Measurements from ENCODE around the gene LAIR1. TPM values are rescaled to one million over a fixed set of nuclear protein-coding genes. Genes with fewer than 3 reads are reported as not detected.

The LAIR1 gene
- total and polyA plus RNA-seq, 4 donors, result 1.2 to 16.3 (median 4.8) TPM

GRCh38 chr19:54305141-54305540 lies 59.6 kb downstream of the LAIR1 start:
- no peak overlapping the region for H3K27ac ChIP-seq (ENCODE audit: low read depth in 1 of 2, low read length in 2 of 2)
- peaks cover 0 to 2% (median 0%) of the 10 kb centered on the region in 4 donors for H3K9me3 ChIP-seq (ENCODE audit: control insufficient read depth in 4 of 4, low read length in 3 of 4)
- peaks cover 0 to 8% (median 0%) of the 10 kb centered on the region in 4 donors for H3K27me3 ChIP-seq (ENCODE audit: control insufficient read depth in 4 of 4, insufficient read depth in 4 of 4, low read length in 3 of 4)
- TF ChIP-seq, protein P1, sequence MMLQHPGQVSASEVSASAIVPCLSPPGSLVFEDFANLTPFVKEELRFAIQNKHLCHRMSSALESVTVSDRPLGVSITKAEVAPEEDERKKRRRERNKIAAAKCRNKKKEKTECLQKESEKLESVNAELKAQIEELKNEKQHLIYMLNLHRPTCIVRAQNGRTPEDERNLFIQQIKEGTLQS (IDR thresholded peaks at IDR 0.05), result no peak
- TF ChIP-seq JUND (IDR thresholded peaks at IDR 0.05) (no peak), TAF1 (conservative IDR thresholded peaks at IDR 0.05) (no peak), FOXA1 (IDR thresholded peaks at IDR 0.05) (no peak), NR2F2 (IDR thresholded peaks at IDR 0.05) (no peak)
- H3K4me1 ChIP-seq (ENCODE audit: control insufficient read depth in 4 of 4, insufficient read depth in 4 of 4, low read length in 3 of 4), result no peaks in the 10 kb centered on the region
- H3K9ac ChIP-seq (ENCODE audit: low read depth in 1 of 2, low read length in 2 of 2), result no peak overlapping the region
- no peak overlapping the region for H3K4me3 ChIP-seq (ENCODE audit: low read depth in 1 of 3, low read length in 3 of 3)
- WGBS, result 75% methylated on average over 1 of the region's 1 CpG
- no peak for DNase-seq (ENCODE audit: low spot score)
- no peaks in the 10 kb centered on the region for H3K36me3 ChIP-seq (ENCODE audit: control insufficient read depth in 4 of 4, insufficient read depth in 3 of 4, low read depth in 1 of 4, low read length in 3 of 4)

DNA sequence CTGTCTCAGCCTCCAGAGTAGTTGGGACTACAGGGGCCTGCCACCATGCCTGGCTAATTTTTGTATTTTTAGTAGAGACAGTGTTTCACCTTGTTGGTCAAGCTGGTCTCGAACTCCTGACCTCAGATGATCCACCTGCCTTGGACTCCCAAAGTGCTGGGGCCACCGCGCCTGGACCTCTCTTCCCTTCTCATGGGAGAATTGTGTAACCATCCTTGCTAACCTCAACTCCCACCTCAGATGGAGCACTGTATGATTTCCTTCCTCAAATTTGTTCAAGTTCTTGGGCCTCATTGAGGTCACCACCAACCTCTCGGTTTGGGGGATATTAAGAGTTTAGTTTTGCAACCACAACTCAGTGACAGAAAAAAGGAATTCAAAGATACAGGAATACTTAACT lies 62.5 kb downstream of the LAIR1 start:
- DNase-seq (ENCODE audit: low spot score), result no peak
- H3K4me1 ChIP-seq (ENCODE audit: control insufficient read depth in 4 of 4, insufficient read depth in 4 of 4, low read length in 3 of 4), result no peaks in the 10 kb centered on the region
- H3K36me3 ChIP-seq (ENCODE audit: control insufficient read depth in 4 of 4, insufficient read depth in 3 of 4, low read depth in 1 of 4, low read length in 3 of 4), result no peaks in the 10 kb centered on the region
- TF ChIP-seq GABPA (IDR thresholded peaks at IDR 0.05 in 1 of 2, conservative IDR thresholded peaks at IDR 0.05 in 1 of 2) (no peak), RXRA (IDR thresholded peaks at IDR 0.05) (no peak), TAF1 (conservative IDR thresholded peaks at IDR 0.05) (no peak), FOXA2 (IDR thresholded peaks at IDR 0.05) (no peak), NR2F2 (IDR thresholded peaks at IDR 0.05) (no peak)
- TF ChIP-seq, protein P2, sequence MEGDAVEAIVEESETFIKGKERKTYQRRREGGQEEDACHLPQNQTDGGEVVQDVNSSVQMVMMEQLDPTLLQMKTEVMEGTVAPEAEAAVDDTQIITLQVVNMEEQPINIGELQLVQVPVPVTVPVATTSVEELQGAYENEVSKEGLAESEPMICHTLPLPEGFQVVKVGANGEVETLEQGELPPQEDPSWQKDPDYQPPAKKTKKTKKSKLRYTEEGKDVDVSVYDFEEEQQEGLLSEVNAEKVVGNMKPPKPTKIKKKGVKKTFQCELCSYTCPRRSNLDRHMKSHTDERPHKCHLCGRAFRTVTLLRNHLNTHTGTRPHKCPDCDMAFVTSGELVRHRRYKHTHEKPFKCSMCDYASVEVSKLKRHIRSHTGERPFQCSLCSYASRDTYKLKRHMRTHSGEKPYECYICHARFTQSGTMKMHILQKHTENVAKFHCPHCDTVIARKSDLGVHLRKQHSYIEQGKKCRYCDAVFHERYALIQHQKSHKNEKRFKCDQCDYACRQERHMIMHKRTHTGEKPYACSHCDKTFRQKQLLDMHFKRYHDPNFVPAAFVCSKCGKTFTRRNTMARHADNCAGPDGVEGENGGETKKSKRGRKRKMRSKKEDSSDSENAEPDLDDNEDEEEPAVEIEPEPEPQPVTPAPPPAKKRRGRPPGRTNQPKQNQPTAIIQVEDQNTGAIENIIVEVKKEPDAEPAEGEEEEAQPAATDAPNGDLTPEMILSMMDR (IDR thresholded peaks at IDR 0.05; ENCODE audit: low read depth, low read length, missing input control), result no peak
- TF ChIP-seq, protein P3, sequence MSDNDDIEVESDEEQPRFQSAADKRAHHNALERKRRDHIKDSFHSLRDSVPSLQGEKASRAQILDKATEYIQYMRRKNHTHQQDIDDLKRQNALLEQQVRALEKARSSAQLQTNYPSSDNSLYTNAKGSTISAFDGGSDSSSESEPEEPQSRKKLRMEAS (IDR thresholded peaks at IDR 0.05), result no peak
- H3K9me3 ChIP-seq (ENCODE audit: control insufficient read depth in 4 of 4, low read length in 3 of 4), result peaks cover 0 to 2% (median 0%) of the 10 kb centered on the region in 4 donors
- H3K27ac ChIP-seq (ENCODE audit: low read depth in 1 of 2, low read length in 2 of 2), result no peak overlapping the region
- no peak overlapping the region for H3K9ac ChIP-seq (ENCODE audit: low read depth in 1 of 2, low read length in 2 of 2)
- WGBS, result 56% methylated on average over 4 of the region's 4 CpGs
- peaks cover 0 to 10% (median 0%) of the 10 kb centered on the region in 4 donors for H3K27me3 ChIP-seq (ENCODE audit: control insufficient read depth in 4 of 4, insufficient read depth in 4 of 4, low read length in 3 of 4)
- no peak overlapping the region for H3K4me3 ChIP-seq (ENCODE audit: low read depth in 1 of 3, low read length in 3 of 3)

Other genes starting within 250 kb of the LAIR1 start
- gene TFPT, start 249.3 kb downstream of the LAIR1 start, total RNA-seq, result 1 to 10 TPM; 2.4 to 4.9 TPM
- 1 to 10 TPM; 3.5 to 5.6 TPM for gene TFPT, start 249.3 kb downstream of the LAIR1 start, polyA plus RNA-seq
- 10 to 100 TPM; 23.8 to 33.0 TPM for gene PRPF31, start 249.2 kb downstream of the LAIR1 start, total RNA-seq
- gene PRPF31, start 249.2 kb downstream of the LAIR1 start, polyA plus RNA-seq, result 10 to 100 TPM; 25.8 to 31.7 TPM
- 10 to 100 TPM in 1 of 2 donors, 1 to 10 TPM in 1; 6.3 to 13.0 TPM for gene CNOT3, start 227.2 kb downstream of the LAIR1 start, total RNA-seq
- gene CNOT3, start 227.2 kb downstream of the LAIR1 start, polyA plus RNA-seq, result 10 to 100 TPM in 1 of 2 donors, 1 to 10 TPM in 1; 3.7 to 11.9 TPM
- 1 to 10 TPM; 2.6 to 3.0 TPM for gene LENG1, start 205.2 kb downstream of the LAIR1 start, total RNA-seq
- 1 to 10 TPM; 2.8 to 4.4 TPM for gene LENG1, start 205.2 kb downstream of the LAIR1 start, polyA plus RNA-seq
- 1 to 10 TPM in 1 of 2 donors, under 1 TPM in 1; 0.23 to 1.8 TPM for gene TMC4, start 191.8 kb downstream of the LAIR1 start, total RNA-seq
- 1 to 10 TPM in 1 of 2 donors, under 1 TPM in 1; 0.92 to 2.4 TPM for gene TMC4, start 191.8 kb downstream of the LAIR1 start, polyA plus RNA-seq
- 10 to 100 TPM; 10.3 to 10.6 TPM for gene MBOAT7, start 175.4 kb downstream of the LAIR1 start, total RNA-seq
- 10 to 100 TPM; 19.3 to 31.5 TPM for gene MBOAT7, start 175.4 kb downstream of the LAIR1 start, polyA plus RNA-seq
- 10 to 100 TPM; 21.8 to 37.9 TPM for gene TSEN34, start 173.6 kb downstream of the LAIR1 start, total RNA-seq
- gene TSEN34, start 173.6 kb downstream of the LAIR1 start, polyA plus RNA-seq, result 10 to 100 TPM; 15.5 to 27.4 TPM
- gene RPS9, start 164.1 kb downstream of the LAIR1 start, total RNA-seq, result 1,000 to 10,000 TPM in 1 of 2 donors, 100 to 1,000 TPM in 1; 745 to 1,462 TPM
- 1,000 to 10,000 TPM in 1 of 2 donors, 100 to 1,000 TPM in 1; 290 to 1,080 TPM for gene RPS9, start 164.1 kb downstream of the LAIR1 start, polyA plus RNA-seq
- 10 to 100 TPM in 1 of 2 donors, 1 to 10 TPM in 1; 2.5 to 10.5 TPM for gene LILRB3, start 141.9 kb downstream of the LAIR1 start, total RNA-seq
- 1 to 10 TPM; 2.2 to 4.2 TPM for gene LILRB3, start 141.9 kb downstream of the LAIR1 start, polyA plus RNA-seq
- 1 to 10 TPM; 1.4 to 2.8 TPM for gene LILRA6, start 122.1 kb downstream of the LAIR1 start, total RNA-seq
- 1 to 10 TPM; 1.0 to 1.9 TPM for gene LILRA6, start 122.1 kb downstream of the LAIR1 start, polyA plus RNA-seq
- gene LILRB5, start 107.7 kb downstream of the LAIR1 start, total RNA-seq, result 1 to 10 TPM; 5.4 to 7.1 TPM
- gene LILRB5, start 107.7 kb downstream of the LAIR1 start, polyA plus RNA-seq, result 10 to 100 TPM in 1 of 2 donors, 1 to 10 TPM in 1; 5.1 to 10.8 TPM
- 1 to 10 TPM; 4.6 to 5.7 TPM for gene LILRB2, start 83.8 kb downstream of the LAIR1 start, total RNA-seq
- gene LILRB2, start 83.8 kb downstream of the LAIR1 start, polyA plus RNA-seq, result 1 to 10 TPM; 2.2 to 6.1 TPM
- gene LILRA5, start 51.8 kb downstream of the LAIR1 start, total RNA-seq, result 1 to 10 TPM; 6.4 to 8.7 TPM
- 1 to 10 TPM in 1 of 2 donors, under 1 TPM in 1; 0.58 to 2.8 TPM for gene LILRA5, start 51.8 kb downstream of the LAIR1 start, polyA plus RNA-seq
- under 1 TPM; 0.08 to 0.23 TPM for gene LILRA4, start 25.8 kb downstream of the LAIR1 start, total RNA-seq
- gene LILRA4, start 25.8 kb downstream of the LAIR1 start, polyA plus RNA-seq, result under 1 TPM; 0.06 to 0.33 TPM
- 1 to 10 TPM in 1 of 2 donors, under 1 TPM in 1; 0.42 to 1.1 TPM for gene TTYH1, start 50.5 kb upstream of the LAIR1 start, total RNA-seq
- gene TTYH1, start 50.5 kb upstream of the LAIR1 start, polyA plus RNA-seq, result under 1 TPM; 0.28 to 0.79 TPM
- gene LENG8, start 84.3 kb upstream of the LAIR1 start, total RNA-seq, result 10 to 100 TPM; 16.0 to 46.7 TPM
- gene LENG8, start 84.3 kb upstream of the LAIR1 start, polyA plus RNA-seq, result 10 to 100 TPM in 1 of 2 donors, 1 to 10 TPM in 1; 6.9 to 21.4 TPM
- 1 to 10 TPM; 1.3 to 6.9 TPM for gene LENG9, start 98.8 kb upstream of the LAIR1 start, total RNA-seq
- 1 to 10 TPM in 1 of 2 donors, under 1 TPM in 1; 0.19 to 2.6 TPM for gene LENG9, start 98.8 kb upstream of the LAIR1 start, polyA plus RNA-seq
- gene CDC42EP5, start 108.4 kb upstream of the LAIR1 start, total RNA-seq, result under 1 TPM; 0.28 to 0.84 TPM
- gene CDC42EP5, start 108.4 kb upstream of the LAIR1 start, polyA plus RNA-seq, result 1 to 10 TPM in 1 of 2 donors, not detected in 1; 2.2 TPM
- gene LAIR2, start 137.9 kb upstream of the LAIR1 start, total RNA-seq, result under 1 TPM in 1 of 2 donors, not detected in 1; 0.19 TPM
- under 1 TPM in 1 of 2 donors, not detected in 1; 0.24 TPM for gene LAIR2, start 137.9 kb upstream of the LAIR1 start, polyA plus RNA-seq
- gene LILRA2, start 208.9 kb upstream of the LAIR1 start, total RNA-seq, result 1 to 10 TPM; 3.1 to 8.2 TPM
- gene LILRA2, start 208.9 kb upstream of the LAIR1 start, polyA plus RNA-seq, result 1 to 10 TPM; 1.3 to 5.2 TPM
- gene LILRA1, start 228.7 kb upstream of the LAIR1 start, total RNA-seq, result 1 to 10 TPM; 1.4 to 2.1 TPM
- gene LILRA1, start 228.7 kb upstream of the LAIR1 start, polyA plus RNA-seq, result 1 to 10 TPM in 1 of 2 donors, under 1 TPM in 1; 0.43 to 1.1 TPM

All from liver (tissue), 9 donors.